Endodermal cell (in vitro differentiated cells): ENCODE results near the gene SOX15. TPM values are rescaled to one million over a fixed set of nuclear protein-coding genes. Genes with fewer than 3 reads are reported as not detected.
"Not testable (repeated sequence)": the region's sequence is repeated elsewhere in the genome, so short reads cannot be mapped to it uniquely, and the experiment has no call there.

Experiments
- DNase-seq: peaks from one replicate; pipeline ENCODE4 v3.0.0-alpha.2; 2017
- H3K27ac ChIP-seq: 2 replicates; pipeline ENCODE4 v1.5.1; 2013; ENCODE audit warnings: mild to moderate bottlenecking, low read depth, low read length, moderate library complexity
- H3K27me3 ChIP-seq: 2 replicates; pipeline ENCODE4 v1.6.1; 2013; ENCODE audit warnings: mild to moderate bottlenecking, low read length, moderate library complexity; ENCODE audit not compliant: insufficient read depth, control insufficient read depth, poor library complexity, severe bottlenecking
- H3K36me3 ChIP-seq: 2 replicates; pipeline ENCODE4 v1.7.0; 2013; ENCODE audit warnings: mild to moderate bottlenecking, low read length, moderate library complexity; ENCODE audit not compliant: control insufficient read depth, insufficient read depth
- H3K4me1 ChIP-seq: one replicate; pipeline ENCODE4 v1.7.0; 2013; ENCODE audit warnings: low read length; ENCODE audit not compliant: control insufficient read depth, insufficient read depth
- H3K4me3 ChIP-seq: 2 replicates; pipeline ENCODE4 v1.5.1; 2013; ENCODE audit warnings: mild to moderate bottlenecking, low read length, moderate library complexity
- H3K9ac ChIP-seq: 2 replicates; pipeline ENCODE4 v1.6.1; 2013; ENCODE audit warnings: mild to moderate bottlenecking, low read length, moderate library complexity; ENCODE audit not compliant: poor library complexity, severe bottlenecking; ENCODE audit errors: extremely low read depth
- H3K9me3 ChIP-seq: 2 replicates; pipeline ENCODE4 v1.6.1; 2013; ENCODE audit warnings: mild to moderate bottlenecking, low read length, moderate library complexity; ENCODE audit not compliant: control insufficient read depth
- H3K27ac Mint-ChIP-seq: 2 replicates; pipeline ENCODE4 v1.8.0; 2020; ENCODE audit warnings: mixed read lengths
- H3K27me3 Mint-ChIP-seq: 2 replicates; pipeline ENCODE4 v1.8.0; 2021; ENCODE audit warnings: mild to moderate bottlenecking, mixed read lengths; ENCODE audit not compliant: insufficient read depth
- H3K36me3 Mint-ChIP-seq: 2 replicates; pipeline ENCODE4 v1.8.0; 2020; ENCODE audit warnings: low read depth, mixed read lengths
- H3K4me1 Mint-ChIP-seq: 2 replicates; pipeline ENCODE4 v1.8.0; 2020; ENCODE audit warnings: mixed read lengths
- H3K4me3 Mint-ChIP-seq: 2 replicates; pipeline ENCODE4 v1.8.0; 2020; ENCODE audit warnings: mild to moderate bottlenecking, moderate library complexity, mixed read lengths
- H3K9me3 Mint-ChIP-seq: 2 replicates; pipeline ENCODE4 v1.8.0; 2020; ENCODE audit warnings: mild to moderate bottlenecking, mixed read lengths
- WGBS, 2 experiments: methylation state at CpG; one replicate each; pipeline versions ENCODE4 v1.1.5 to v1.1.7; 2013; ENCODE audit warnings: missing lambda C conversion rate in 2 of 2, mixed read lengths in 1 of 2; ENCODE audit not compliant: insufficient coverage in 1 of 2, insufficient read length in 1 of 2; 5-methylcytosine and 5-hydroxymethylcytosine counted together
- total RNA-seq, 2 donors: library from RNA; stranded (reverse); fragmentation: NEBNext Ultra II Directional in 1 of 2; extraction: Animal tissue kit (Norgen Biotek cat#: 25700) in 1 of 2; gene quantifications; 2 replicates in 1 of 2; 3 replicates in 1 of 2; pipeline ENCODE4 v1.2.1, GENCODE V29; 2021
- TF ChIP-seq, protein P1 (sequence below): fragments of 200-600 bp; sonication (generic); conservative IDR thresholded peaks from 2 replicates; pipeline ENCODE4 v1.5.0; 2021; ENCODE audit warnings: antibody characterized with exemption, mild to moderate bottlenecking

SOX15 gene
- total RNA-seq, 2 donors from 2014 or later = 6.4 to 7.3 TPM

DNA sequence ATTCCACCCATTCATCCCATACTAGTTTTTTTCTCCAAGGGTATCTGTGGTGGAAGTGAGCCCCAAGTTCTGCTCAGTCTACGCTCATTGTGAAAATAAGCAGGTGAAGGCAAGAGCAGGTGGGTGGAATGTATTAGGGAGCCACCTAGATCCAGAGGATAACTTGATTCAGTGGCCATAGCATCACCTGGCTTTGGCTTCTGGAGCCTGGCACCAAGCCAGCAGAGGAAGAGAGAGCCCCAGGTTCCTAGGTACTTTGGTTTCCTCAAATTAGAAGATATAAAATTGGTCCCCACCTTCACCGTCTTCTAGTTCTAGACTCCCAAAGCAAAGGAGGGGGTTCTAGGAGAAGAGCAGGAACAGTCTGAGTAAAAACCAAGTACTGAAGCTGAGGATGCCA is 20.7 kb upstream of the SOX15 start:
- Mint-ChIP-seq H3K36me3 (peaks cover 30% of the 10 kb centered on the region), H3K4me1 (peaks cover 24% of the 10 kb centered on the region), H3K4me3 (no peak overlapping the region), H3K9me3 (no peaks in the 10 kb centered on the region), H3K27ac (no peak overlapping the region), H3K27me3 (no peaks in the 10 kb centered on the region)
- TF ChIP-seq, protein P1, sequence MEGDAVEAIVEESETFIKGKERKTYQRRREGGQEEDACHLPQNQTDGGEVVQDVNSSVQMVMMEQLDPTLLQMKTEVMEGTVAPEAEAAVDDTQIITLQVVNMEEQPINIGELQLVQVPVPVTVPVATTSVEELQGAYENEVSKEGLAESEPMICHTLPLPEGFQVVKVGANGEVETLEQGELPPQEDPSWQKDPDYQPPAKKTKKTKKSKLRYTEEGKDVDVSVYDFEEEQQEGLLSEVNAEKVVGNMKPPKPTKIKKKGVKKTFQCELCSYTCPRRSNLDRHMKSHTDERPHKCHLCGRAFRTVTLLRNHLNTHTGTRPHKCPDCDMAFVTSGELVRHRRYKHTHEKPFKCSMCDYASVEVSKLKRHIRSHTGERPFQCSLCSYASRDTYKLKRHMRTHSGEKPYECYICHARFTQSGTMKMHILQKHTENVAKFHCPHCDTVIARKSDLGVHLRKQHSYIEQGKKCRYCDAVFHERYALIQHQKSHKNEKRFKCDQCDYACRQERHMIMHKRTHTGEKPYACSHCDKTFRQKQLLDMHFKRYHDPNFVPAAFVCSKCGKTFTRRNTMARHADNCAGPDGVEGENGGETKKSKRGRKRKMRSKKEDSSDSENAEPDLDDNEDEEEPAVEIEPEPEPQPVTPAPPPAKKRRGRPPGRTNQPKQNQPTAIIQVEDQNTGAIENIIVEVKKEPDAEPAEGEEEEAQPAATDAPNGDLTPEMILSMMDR = no peak
- no peaks in the 10 kb centered on the region for H3K9me3 ChIP-seq
- no peak overlapping the region for H3K27ac ChIP-seq
- peaks cover 31% of the 10 kb centered on the region for H3K36me3 ChIP-seq
- H3K4me1 ChIP-seq = no peaks in the 10 kb centered on the region
- WGBS, 2 experiments = 92 to 100% methylated on average over 1 to 2 of the region's 2 CpGs
- no peak overlapping the region for H3K4me3 ChIP-seq
- DNase-seq = no peak
- H3K9ac ChIP-seq = no peak overlapping the region
- H3K27me3 ChIP-seq = no peaks in the 10 kb centered on the region

DNA sequence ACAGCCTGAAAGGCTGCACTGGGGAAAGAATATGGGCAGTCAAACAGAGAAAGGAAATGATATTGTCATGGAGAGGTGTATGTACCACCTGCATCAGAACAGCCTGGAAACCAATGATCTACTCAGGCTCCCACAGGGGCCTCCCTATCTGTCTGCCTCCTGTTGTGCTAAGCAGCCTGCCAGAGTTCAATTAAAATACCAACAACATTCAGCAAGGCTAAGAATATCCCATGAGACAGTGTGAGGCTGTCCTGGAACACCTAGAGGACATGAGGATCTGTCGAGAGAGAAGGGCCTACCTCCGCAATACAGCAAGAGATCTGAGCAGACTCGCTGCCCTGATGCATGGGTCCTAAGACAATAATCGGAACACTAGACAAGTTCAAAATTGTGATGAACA is 16.4 kb upstream of the SOX15 start:
- H3K4me3 ChIP-seq = no peak overlapping the region
- H3K4me1 ChIP-seq = no peaks in the 10 kb centered on the region
- H3K9ac ChIP-seq = no peak overlapping the region
- no peak overlapping the region for H3K27ac ChIP-seq
- Mint-ChIP-seq H3K27ac (peak overlapping the region; percentile 41), H3K36me3 (peaks cover 53% of the 10 kb centered on the region), H3K4me3 (no peak overlapping the region), H3K27me3 (no peaks in the 10 kb centered on the region), H3K4me1 (peaks cover 6% of the 10 kb centered on the region), H3K9me3 (no peaks in the 10 kb centered on the region)
- 89 to 100% methylated on average over 3 to 4 of the region's 4 CpGs for WGBS, 2 experiments
- TF ChIP-seq, protein P1 = no peak
- DNase-seq = no peak
- no peaks in the 10 kb centered on the region for H3K9me3 ChIP-seq
- peaks cover 66% of the 10 kb centered on the region for H3K36me3 ChIP-seq
- no peaks in the 10 kb centered on the region for H3K27me3 ChIP-seq

DNA sequence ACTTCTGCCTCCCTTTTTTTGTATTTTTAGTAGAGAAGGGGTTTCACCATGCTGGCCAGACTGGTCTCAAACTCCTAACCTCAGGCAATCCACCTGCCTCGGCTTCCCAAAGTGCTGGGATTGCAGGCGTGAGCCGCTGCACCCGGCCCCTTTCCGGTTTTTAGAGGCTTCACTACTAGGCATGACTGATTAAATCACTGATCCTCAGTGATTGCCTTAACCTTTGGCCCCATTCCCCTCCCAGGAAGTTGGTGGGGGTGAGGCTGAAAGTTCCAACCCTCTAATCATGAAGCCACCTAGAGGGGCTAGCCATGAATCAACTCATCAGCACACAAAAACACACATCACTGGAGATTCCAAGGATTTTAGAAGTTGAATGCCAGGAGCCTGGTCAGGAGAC is 7.7 kb upstream of the SOX15 start:
- WGBS, 2 experiments = 94% methylated on average over 5 of the region's 5 CpGs; no CpG with 5 or more reads in 1 of the 2 experiments
- DNase-seq, H3K9ac ChIP-seq, H3K27ac Mint-ChIP-seq, H3K9me3 ChIP-seq, H3K27me3 ChIP-seq, H3K27me3 Mint-ChIP-seq, H3K4me1 Mint-ChIP-seq, H3K4me3 ChIP-seq, H3K4me1 ChIP-seq, H3K4me3 Mint-ChIP-seq, H3K27ac ChIP-seq, H3K9me3 Mint-ChIP-seq: not testable (repeated sequence)
- peaks cover 83% of the 10 kb centered on the region for H3K36me3 ChIP-seq
- H3K36me3 Mint-ChIP-seq = peaks cover 82% of the 10 kb centered on the region

DNA sequence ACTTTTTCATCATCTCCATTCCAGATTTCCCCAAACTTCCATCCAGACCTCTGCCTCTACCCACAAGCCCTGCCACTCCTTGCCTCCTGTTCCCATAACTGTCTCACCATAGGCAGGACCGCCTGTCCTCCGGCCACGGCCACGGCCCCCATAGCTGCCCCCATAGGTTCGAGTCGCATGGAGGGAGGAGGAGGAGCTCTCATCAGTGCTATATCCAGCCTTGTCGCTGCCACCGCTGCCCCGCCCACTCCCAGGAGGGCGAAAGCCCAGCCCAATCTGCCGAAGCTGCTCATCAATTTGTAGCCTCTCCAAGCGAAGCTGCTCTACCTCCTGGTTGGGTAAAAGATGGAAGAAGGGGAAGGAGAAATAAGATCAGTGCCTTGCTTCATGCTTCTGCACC is 3.4 kb upstream of the SOX15 start:
- Mint-ChIP-seq H3K4me3 (no peak overlapping the region), H3K4me1 (peaks cover 19% of the 10 kb centered on the region), H3K27me3 (no peaks in the 10 kb centered on the region), H3K27ac (no peak overlapping the region), H3K9me3 (no peaks in the 10 kb centered on the region), H3K36me3 (peaks cover 63% of the 10 kb centered on the region)
- TF ChIP-seq, protein P1 = no peak
- 91 to 92% methylated on average over 5 to 12 of the region's 12 CpGs for WGBS, 2 experiments
- H3K36me3 ChIP-seq = peaks cover 81% of the 10 kb centered on the region
- no peak overlapping the region for H3K27ac ChIP-seq
- DNase-seq = peak; percentile 51
- H3K27me3 ChIP-seq = no peaks in the 10 kb centered on the region
- H3K9me3 ChIP-seq = no peaks in the 10 kb centered on the region
- H3K4me1 ChIP-seq = peaks cover 16% of the 10 kb centered on the region
- H3K4me3 ChIP-seq = no peak overlapping the region
- H3K9ac ChIP-seq = no peak overlapping the region
